Measurements from ENCODE around the gene KIF22. TPM values are rescaled to one million over a fixed set of nuclear protein-coding genes. Genes with fewer than 3 reads are reported as not detected.

Gene KIF22
- total RNA-seq, 1 donor from 2014 or later: 78.3 TPM

DNA sequence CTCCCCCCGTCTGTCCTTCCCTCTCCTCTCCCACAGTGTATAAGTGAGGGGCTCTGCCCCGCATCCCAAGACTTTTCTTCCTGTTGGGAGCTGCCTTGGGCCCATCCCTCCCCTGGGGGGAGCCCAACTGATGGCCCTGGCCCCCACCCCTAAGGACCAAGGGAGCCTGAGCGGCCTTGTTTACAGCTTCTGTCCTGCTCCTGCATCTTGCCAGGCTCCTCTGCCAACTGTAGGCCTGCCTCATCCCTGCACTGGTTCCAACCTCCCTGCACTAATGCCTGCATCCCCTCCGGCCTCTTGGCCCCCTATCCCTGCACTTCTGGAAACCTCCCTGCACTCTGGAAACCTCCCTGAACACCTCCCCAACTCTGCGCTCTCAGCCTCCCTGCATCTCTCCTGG, 24.0 kb downstream of the KIF22 start:
- TF ChIP-seq, protein P1, sequence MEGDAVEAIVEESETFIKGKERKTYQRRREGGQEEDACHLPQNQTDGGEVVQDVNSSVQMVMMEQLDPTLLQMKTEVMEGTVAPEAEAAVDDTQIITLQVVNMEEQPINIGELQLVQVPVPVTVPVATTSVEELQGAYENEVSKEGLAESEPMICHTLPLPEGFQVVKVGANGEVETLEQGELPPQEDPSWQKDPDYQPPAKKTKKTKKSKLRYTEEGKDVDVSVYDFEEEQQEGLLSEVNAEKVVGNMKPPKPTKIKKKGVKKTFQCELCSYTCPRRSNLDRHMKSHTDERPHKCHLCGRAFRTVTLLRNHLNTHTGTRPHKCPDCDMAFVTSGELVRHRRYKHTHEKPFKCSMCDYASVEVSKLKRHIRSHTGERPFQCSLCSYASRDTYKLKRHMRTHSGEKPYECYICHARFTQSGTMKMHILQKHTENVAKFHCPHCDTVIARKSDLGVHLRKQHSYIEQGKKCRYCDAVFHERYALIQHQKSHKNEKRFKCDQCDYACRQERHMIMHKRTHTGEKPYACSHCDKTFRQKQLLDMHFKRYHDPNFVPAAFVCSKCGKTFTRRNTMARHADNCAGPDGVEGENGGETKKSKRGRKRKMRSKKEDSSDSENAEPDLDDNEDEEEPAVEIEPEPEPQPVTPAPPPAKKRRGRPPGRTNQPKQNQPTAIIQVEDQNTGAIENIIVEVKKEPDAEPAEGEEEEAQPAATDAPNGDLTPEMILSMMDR (IDR thresholded peaks at IDR 0.05; ENCODE audit: unreplicated experiment): no peak
- Mint-ChIP-seq H3K4me1 (peaks cover 67% of the 10 kb centered on the region), H3K36me3 (peaks cover 6% of the 10 kb centered on the region), H3K27me3 (ENCODE audit: low read depth) (no peaks in the 10 kb centered on the region), H3K4me3 (peak overlapping the region; percentile 91), H3K9me3 (no peaks in the 10 kb centered on the region), H3K27ac (no peak overlapping the region)
- DNase-seq (ENCODE audit: low spot score in 2 of 2, unreplicated experiment in 2 of 2): no peak

DNA sequence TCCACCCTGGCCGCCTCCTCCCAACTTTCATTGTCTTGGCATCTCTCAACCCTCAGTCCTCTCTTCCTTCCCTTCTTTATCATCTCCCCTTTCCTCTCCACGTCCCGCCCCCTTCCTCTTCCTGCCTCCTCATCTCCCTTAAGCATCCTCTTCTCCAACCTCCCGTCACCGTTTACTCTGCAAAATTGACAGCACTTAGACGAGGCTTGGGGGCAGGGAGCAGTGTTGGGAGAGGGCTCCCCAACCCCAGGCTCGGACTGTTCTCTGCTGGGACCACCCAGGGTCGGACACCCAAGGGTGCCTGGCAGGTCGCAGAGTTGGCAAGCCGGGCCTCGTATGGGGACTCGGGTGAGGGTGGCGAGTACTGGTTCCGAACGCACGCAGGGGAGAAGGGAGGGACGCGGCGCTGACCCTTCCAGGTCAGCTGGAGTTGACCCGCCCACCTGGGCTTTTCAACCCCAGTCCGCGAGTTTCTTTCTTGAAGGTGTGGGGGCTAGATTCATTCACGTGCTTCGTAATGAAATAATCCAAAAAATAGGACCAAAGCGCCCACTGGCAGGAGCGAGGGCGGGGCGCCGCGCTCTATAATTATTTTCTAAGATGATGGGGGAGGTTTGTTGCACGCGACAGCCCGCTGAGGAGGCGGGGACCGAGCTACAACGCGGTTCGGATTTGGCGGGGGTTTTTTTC, 24.6 kb downstream of the KIF22 start:
- peaks cover 6% of the 10 kb centered on the region for H3K36me3 Mint-ChIP-seq
- peaks cover 69% of the 10 kb centered on the region for H3K4me1 Mint-ChIP-seq
- peak overlapping the region; percentile 91 for H3K4me3 Mint-ChIP-seq
- no peaks in the 10 kb centered on the region for H3K27me3 Mint-ChIP-seq (ENCODE audit: low read depth)
- no peaks in the 10 kb centered on the region for H3K9me3 Mint-ChIP-seq
- peak overlapping the region; percentile 84 for H3K27ac Mint-ChIP-seq
- TF ChIP-seq, protein P1 (IDR thresholded peaks at IDR 0.05; ENCODE audit: unreplicated experiment): no peak
- no peak for DNase-seq (ENCODE audit: low spot score in 2 of 2, unreplicated experiment in 2 of 2)

DNA sequence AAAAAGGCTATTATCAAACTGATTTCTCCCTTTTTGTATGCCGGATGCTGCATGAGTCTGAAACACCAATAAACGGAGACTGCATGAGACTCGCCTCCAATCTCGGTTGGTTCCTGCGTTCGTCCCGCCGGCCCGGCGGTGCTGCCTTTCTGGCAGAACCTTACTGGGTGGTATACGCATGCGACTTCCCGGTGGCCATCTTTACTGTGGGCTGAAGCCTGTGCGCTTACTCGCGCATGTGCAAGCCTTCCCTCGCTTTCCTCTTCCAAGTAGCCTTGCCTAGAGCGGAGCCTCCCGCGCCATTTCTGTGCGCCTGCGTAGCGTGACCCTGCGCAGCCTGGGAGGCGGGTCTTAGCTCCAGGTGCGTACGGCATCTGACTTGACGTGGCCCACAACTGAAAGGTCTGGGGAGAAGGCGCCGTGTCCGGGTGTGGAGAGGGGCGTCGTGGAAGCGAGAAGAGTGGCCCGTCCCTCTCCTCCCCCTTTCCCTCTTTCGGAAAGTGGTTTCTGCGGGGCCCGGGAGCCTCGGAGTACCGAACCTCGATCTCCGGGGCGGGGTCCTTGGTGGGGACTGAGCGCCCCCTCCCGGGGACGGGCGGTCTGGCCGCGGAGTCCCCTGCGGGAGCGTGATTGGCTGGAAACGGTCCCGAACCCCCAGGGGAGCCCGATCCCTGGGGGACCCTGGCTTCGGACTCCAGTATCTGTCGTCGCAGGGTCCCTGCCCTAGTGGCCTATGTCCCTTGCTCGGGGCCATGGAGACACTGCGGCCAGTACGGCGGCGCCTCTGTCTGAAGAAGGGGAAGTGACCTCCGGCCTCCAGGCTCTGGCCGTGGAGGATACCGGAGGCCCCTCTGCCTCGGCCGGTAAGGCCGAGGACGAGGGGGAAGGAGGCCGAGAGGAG, 25.5 kb downstream of the KIF22 start, which contains the start of gene PAGR1:
PAGR1 (plus strand) TSS at position 360 of the 901 bp plus-strand sequence; CDS start at position 734, 374 bp downstream.
- Mint-ChIP-seq H3K27ac (peak within 1 kb of the TSS; percentile 97), H3K36me3 (peaks cover 6% of the 10 kb centered on the region), H3K4me1 (peaks cover 68% of the 10 kb centered on the region), H3K27me3 (ENCODE audit: low read depth) (no peaks in the 10 kb centered on the region), H3K9me3 (no peaks in the 10 kb centered on the region), H3K4me3 (peak within 1 kb of the TSS; percentile 91)
- TF ChIP-seq, protein P1 (IDR thresholded peaks at IDR 0.05; ENCODE audit: unreplicated experiment): peak; percentile 83
- peak; percentile 91 to 98 for DNase-seq (ENCODE audit: low spot score in 2 of 2, unreplicated experiment in 2 of 2)

DNA sequence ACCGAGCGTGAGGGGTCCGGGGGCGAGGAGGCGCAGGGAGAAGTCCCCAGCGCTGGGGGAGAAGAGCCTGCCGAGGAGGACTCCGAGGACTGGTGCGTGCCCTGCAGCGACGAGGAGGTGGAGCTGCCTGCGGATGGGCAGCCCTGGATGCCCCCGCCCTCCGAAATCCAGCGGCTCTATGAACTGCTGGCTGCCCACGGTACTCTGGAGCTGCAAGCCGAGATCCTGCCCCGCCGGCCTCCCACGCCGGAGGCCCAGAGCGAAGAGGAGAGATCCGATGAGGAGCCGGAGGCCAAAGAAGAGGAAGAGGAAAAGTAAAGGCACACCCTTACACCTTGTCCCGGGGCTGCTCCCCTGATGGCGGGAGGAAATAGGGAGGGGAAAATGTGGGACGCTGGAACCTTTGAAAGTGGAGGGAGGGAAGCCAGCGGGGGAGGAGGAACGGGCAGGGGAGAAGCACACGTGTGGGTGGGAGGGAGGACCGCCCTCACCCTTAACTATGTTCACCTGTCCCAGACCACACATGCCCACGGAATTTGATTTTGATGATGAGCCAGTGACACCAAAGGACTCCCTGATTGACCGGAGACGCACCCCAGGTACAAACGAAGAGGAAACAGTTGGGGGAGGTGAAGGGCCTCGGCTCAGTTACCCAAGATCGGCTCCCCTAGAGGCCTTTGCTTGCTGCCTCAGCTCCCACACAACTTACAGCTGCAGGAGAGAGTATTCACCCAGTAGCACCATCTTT, 26.3 kb downstream of the KIF22 start:
- H3K4me1 Mint-ChIP-seq: peaks cover 63% of the 10 kb centered on the region

DNA sequence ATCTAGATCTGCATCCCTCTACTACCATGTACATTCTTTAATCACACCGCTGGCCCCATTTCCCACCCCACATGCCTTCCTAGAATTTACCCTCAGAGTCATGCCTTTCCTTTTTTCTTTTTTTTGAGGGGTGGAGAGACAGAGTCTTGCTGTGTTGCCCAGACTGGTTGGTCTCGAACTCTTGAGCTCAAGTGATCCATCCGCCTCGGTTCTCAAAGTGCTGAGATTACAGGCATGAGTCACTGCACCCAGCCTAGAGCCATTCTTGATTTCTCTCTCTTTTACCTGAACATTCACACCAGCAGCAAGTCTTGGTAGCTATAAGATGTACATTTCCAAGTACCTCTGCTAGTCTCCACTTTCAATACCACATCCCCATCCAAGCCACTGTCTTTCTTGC, 27.5 kb downstream of the KIF22 start:
- TF ChIP-seq, protein P1 (IDR thresholded peaks at IDR 0.05; ENCODE audit: unreplicated experiment): no peak
- Mint-ChIP-seq H3K27me3 (ENCODE audit: low read depth) (no peaks in the 10 kb centered on the region), H3K36me3 (peaks cover 6% of the 10 kb centered on the region), H3K4me3 (peak overlapping the region; percentile 57), H3K9me3 (no peaks in the 10 kb centered on the region), H3K27ac (no peak overlapping the region), H3K4me1 (peaks cover 58% of the 10 kb centered on the region)
- no peak for DNase-seq (ENCODE audit: low spot score in 2 of 2, unreplicated experiment in 2 of 2)

More for the DNA sequence above, 26.3 kb downstream of the KIF22 start:
- no peaks in the 10 kb centered on the region for H3K27me3 Mint-ChIP-seq (ENCODE audit: low read depth)
- peaks cover 6% of the 10 kb centered on the region for H3K36me3 Mint-ChIP-seq
- TF ChIP-seq, protein P1 (IDR thresholded peaks at IDR 0.05; ENCODE audit: unreplicated experiment): no peak
- peak overlapping the region; percentile 91 for H3K4me3 Mint-ChIP-seq
- no peaks in the 10 kb centered on the region for H3K9me3 Mint-ChIP-seq
- DNase-seq (ENCODE audit: low spot score in 2 of 2, unreplicated experiment in 2 of 2): peak in 1 of 2 experiments; percentile 54
- H3K27ac Mint-ChIP-seq: peak overlapping the region; percentile 81

All from mesothelial cell of epicardium (in vitro differentiated cells).